ENCODE results near the gene CAD.
A peak's percentile ranks its signal among the peaks of the same experiment; 100 is the strongest.
"Not testable (repeated sequence)": the region's sequence is repeated elsewhere in the genome, so short reads cannot be mapped to it uniquely, and the experiment has no call there.

The CAD gene

GRCh38 chr2:27217173-27218121 is at the start of gene CAD:
TSS of gene CAD (plus strand) at chr2:27217369. CDS start at chr2:27217552, 183 bp downstream.
- DNase-seq, result peak; percentile 9 to 88 (median 68)

- DNase-seq, result no peak
These were observed 46.4 kb upstream of the CAD start for GRCh38 chr2:27170581-27171337.

- no peak for DNase-seq
These were observed 45.8 kb upstream of the CAD start for GRCh38 chr2:27171351-27171848.

GRCh38 chr2:27174638-27175037 is 42.5 kb upstream of the CAD start:
- DNase-seq, result no peak

- no peak for DNase-seq
These were observed 41.8 kb upstream of the CAD start for GRCh38 chr2:27175330-27175729.

- DNase-seq, result not testable (repeated sequence)
These were observed 41.4 kb upstream of the CAD start for GRCh38 chr2:27175781-27176180.

- DNase-seq, result no peak
These were observed 39.5 kb upstream of the CAD start for GRCh38 chr2:27177441-27178351.

- no peak for DNase-seq
These were observed 38.7 kb upstream of the CAD start for GRCh38 chr2:27178469-27178868.

- no peak for DNase-seq
These were observed 37.7 kb upstream of the CAD start for GRCh38 chr2:27179344-27180000.

GRCh38 chr2:27182346-27182745 is 34.8 kb upstream of the CAD start:
- no peak for DNase-seq

GRCh38 chr2:27184115-27184514 is 33.1 kb upstream of the CAD start:
- no peak for DNase-seq

- peak in 1 of 51 donors; percentile 40 for DNase-seq
These were observed 31.7 kb upstream of the CAD start for GRCh38 chr2:27185331-27186026.

- DNase-seq, result no peak
These were observed 30.4 kb upstream of the CAD start for GRCh38 chr2:27186613-27187345.

- DNase-seq, result no peak
These were observed 27.2 kb upstream of the CAD start for GRCh38 chr2:27189989-27190388.

GRCh38 chr2:27191070-27191829 is 25.9 kb upstream of the CAD start:
- peak in 19 of 51 donors; percentile 3 to 47 (median 16) for DNase-seq

GRCh38 chr2:27194538-27195354 is 22.4 kb upstream of the CAD start:
- DNase-seq, result no peak

GRCh38 chr2:27195799-27196198 is 21.4 kb upstream of the CAD start:
- DNase-seq, result not testable (repeated sequence)

All from hypothalamus (tissue), 51 donors.